GM12878 (cell line): Measurements from ENCODE around the gene RIMBP2. TPM values are rescaled to one million over a fixed set of nuclear protein-coding genes. Genes with fewer than 3 reads are reported as not detected.

Source experiments
- ATAC-seq: fragments of 200-7000 bp; cut with Tn5 transposase; 3 replicates; pipeline ENCODE4 v1.9.1; 2020; ENCODE audit warnings: mild to moderate bottlenecking, moderate library complexity
- BruUV-seq: library from RNA; stranded (reverse); fragments of 400-500 nt; replicated peaks from 2 replicates; lab custom pipeline; 2021; lab: Mats Ljungman, UMichigan
- CTCF ChIA-PET: fragments of 300-600 bp; sonication (Branson Sonifier 250); formaldehyde crosslinking; extraction: SDS; loops from one replicate; lab custom pipeline; 2021; ENCODE audit warnings: inconsistent platforms; lab: Yijun Ruan, JAX
- POLR2A ChIA-PET: fragments of 350-600 bp; formaldehyde crosslinking; extraction: SDS; loops from one replicate; lab custom pipeline; 2021; ENCODE audit warnings: inconsistent platforms; lab: Charles Lee
- RAD21 ChIA-PET: fragments of 300-600 bp; sonication (Branson Sonifier 250); formaldehyde crosslinking; loops from one replicate; lab custom pipeline; 2023; ENCODE audit warnings: antibody characterized with exemption; ENCODE audit not compliant: unreplicated experiment; lab: Charles Lee
- SMC1A ChIA-PET: fragments of 300-600 bp; sonication (Branson Sonifier 250); formaldehyde crosslinking; loops from one replicate; lab custom pipeline; 2023; ENCODE audit not compliant: unreplicated experiment, uncharacterized antibody; lab: Charles Lee
- DNase-seq: peaks from one replicate; pipeline ENCODE4 v3.0.0-alpha.2; 2011; ENCODE audit warnings: low read depth, low spot score
- FAIRE-seq: peaks from 3 replicates; lab custom pipeline; 2011; peaks lifted over from hg19 to GRCh38; lab: Jason Lieb, UNC
- H2AFZ ChIP-seq: 2 replicates; pipeline ENCODE4 v1.6.0; 2011; ENCODE audit warnings: low read depth, low read length, control low read depth; ENCODE audit not compliant: control insufficient read depth
- H3K27ac ChIP-seq: 2 replicates; pipeline ENCODE4 v1.5.1; 2011; ENCODE audit warnings: control low read depth; ENCODE audit not compliant: control insufficient read depth, insufficient read depth
- H3K27me3 ChIP-seq, 2 experiments: replicated peaks in 1 of 2; 2 replicates each; pipeline versions ENCODE4 v1.6.0 to v1.6.1; 2011; ENCODE audit warnings: low read length in 1 of 2; ENCODE audit not compliant: control insufficient read depth in 2 of 2, insufficient read depth in 2 of 2
- H3K36me3 ChIP-seq, 2 experiments: 2 replicates each; pipeline ENCODE4 v1.5.1; 2011; ENCODE audit warnings: low read length in 1 of 2; ENCODE audit not compliant: control insufficient read depth in 2 of 2, insufficient read depth in 2 of 2
- H3K4me1 ChIP-seq: 2 replicates; pipeline ENCODE4 v1.6.1; 2011; ENCODE audit warnings: mild to moderate bottlenecking, low read length, moderate library complexity, mixed read lengths; ENCODE audit not compliant: control insufficient read depth, insufficient read depth
- H3K4me2 ChIP-seq: 2 replicates; pipeline ENCODE4 v1.6.0; 2011; ENCODE audit warnings: control low read depth; ENCODE audit not compliant: control insufficient read depth, insufficient read depth
- H3K4me3 ChIP-seq: fragments of 200-600 bp; sonication (generic); 2 replicates; pipeline ENCODE4 v1.5.1; 2016
- H3K79me2 ChIP-seq: 2 replicates; pipeline ENCODE4 v1.6.0; 2011; ENCODE audit warnings: low read length; ENCODE audit not compliant: control insufficient read depth, insufficient read depth
- H3K9ac ChIP-seq: 2 replicates; pipeline ENCODE4 v1.8.0; 2011; ENCODE audit warnings: low read length, control low read depth, mixed read lengths; ENCODE audit not compliant: control insufficient read depth, insufficient read depth
- H3K9me3 ChIP-seq: replicated peaks from 3 replicates; pipeline ENCODE4 v1.5.1; 2011; ENCODE audit warnings: mild to moderate bottlenecking, low read length; ENCODE audit not compliant: control insufficient read depth, insufficient read depth
- H4K20me1 ChIP-seq: 2 replicates; pipeline ENCODE4 v1.6.0; 2011; ENCODE audit not compliant: control insufficient read depth, insufficient read depth
- BACH1 ChIP-seq: fragments of 450-650 bp; IDR thresholded peaks from 2 replicates; pipeline ENCODE4 v1.6.1; 2017; ENCODE audit warnings: mild to moderate bottlenecking, borderline replicate concordance
- HCFC1 ChIP-seq: fragments of 150-350 bp; IDR thresholded peaks from 2 replicates; pipeline ENCODE4 v1.6.1; 2014; ENCODE audit warnings: low read length
- MLLT1 ChIP-seq: fragments of 450-650 bp; IDR thresholded peaks from 2 replicates; pipeline ENCODE4 v1.6.1; 2016; ENCODE audit warnings: mild to moderate bottlenecking
- PAX5 ChIP-seq: IDR thresholded peaks from 2 replicates; pipeline ENCODE4 v1.6.1; 2011; ENCODE audit warnings: low read depth, low read length, borderline replicate concordance
- RCOR1 ChIP-seq: conservative IDR thresholded peaks from 2 replicates; pipeline ENCODE4 v1.6.1; 2012; ENCODE audit warnings: low read depth, low read length, improper control_type of control experiment
- SP1 ChIP-seq: IDR thresholded peaks from one replicate; pipeline ENCODE4 v1.6.1; 2011; ENCODE audit warnings: low read depth, low read length
- TCF3 ChIP-seq: IDR thresholded peaks from 2 replicates; pipeline ENCODE4 v1.6.1; 2012; ENCODE audit warnings: low read depth, mild to moderate bottlenecking, low read length, borderline replicate concordance; ENCODE audit not compliant: insufficient read depth
- ZNF207 ChIP-seq: fragments of 450-650 bp; IDR thresholded peaks from 2 replicates; pipeline ENCODE4 v1.6.1; 2014; ENCODE audit warnings: antibody characterized with exemption, mild to moderate bottlenecking, borderline replicate concordance
- ZNF217 ChIP-seq: fragments of 450-650 bp; IDR thresholded peaks from 2 replicates; pipeline ENCODE4 v1.6.1; 2017; ENCODE audit warnings: antibody characterized with exemption, mild to moderate bottlenecking
- ZNF622 ChIP-seq: fragments of 450-650 bp; IDR thresholded peaks from 2 replicates; pipeline ENCODE4 v1.6.1; 2017; ENCODE audit warnings: mild to moderate bottlenecking, inconsistent platforms
- WGBS: methylation state at CpG from one replicate; pipeline ENCODE4 v1.1.6; 2016; ENCODE audit warnings: low lambda C conversion rate; ENCODE audit not compliant: insufficient replicate concordance, insufficient coverage; ENCODE audit errors: missing lambda C conversion rate; 5-methylcytosine and 5-hydroxymethylcytosine counted together
- in situ Hi-C: fragments of 300-500 bp; cut with MboI; formaldehyde crosslinking; loops from 9 replicates; pipeline ENCODE4 v1.14.3; 2018; ENCODE audit warnings: mixed read lengths
- intact Hi-C: fragments of 100-400 bp; cut with micrococcal nuclease; formaldehyde crosslinking; loops from one replicate; pipeline ENCODE4 v1.14.2; 2022; ENCODE audit not compliant: unreplicated experiment
- polyA plus RNA-seq, 11 experiments: library from polyadenylated mRNA; depleted of rRNA in 4 of 11; unstranded in 6 of 11; stranded (reverse) in 5 of 11; fragments of >200 nt; fragmentation: Nextera tagmentation in 4 of 11; fragmentation: Illumina TruSeq in 1 of 11; extraction: Ambion mirVana in 4 of 11; extraction: Trizol in 1 of 11; gene quantifications; 1 replicate in 1 of 11; 2 replicates in 10 of 11; pipeline versions ENCODE4 v1.2.1 to v1.2.3, GENCODE V29; 2011 to 2016; ENCODE audit warnings: inconsistent platforms in 2 of 11, missing spikeins in 2 of 11, low read depth in 1 of 11
- total RNA-seq, 4 experiments: library from RNA; depleted of rRNA in 3 of 4; stranded (reverse); fragments of >200 nt in 3 of 4; fragmentation: Illumina TruSeq in 1 of 4; extraction: Trizol in 1 of 4; gene quantifications; 2 replicates each; pipeline versions ENCODE4 v1.2.1 to v1.2.3, GENCODE V29; 2013 to 2021
- TF ChIP-seq, protein P1 (sequence below): fragments of 150-350 bp; IDR thresholded peaks from 2 replicates; pipeline ENCODE4 v1.6.1; 2014; ENCODE audit warnings: mild to moderate bottlenecking, low read depth, low read length
- TF ChIP-seq, protein P2 (sequence below): IDR thresholded peaks from 2 replicates; pipeline ENCODE4 v1.6.1; 2012; ENCODE audit warnings: low read depth, low read length, improper control_type of control experiment
- TF ChIP-seq, protein P3 (sequence below): IDR thresholded peaks from 2 replicates; pipeline ENCODE4 v1.6.1; 2011; ENCODE audit warnings: borderline replicate concordance, low read depth, mild to moderate bottlenecking, moderate library complexity, low read length; ENCODE audit not compliant: insufficient read depth, poor library complexity, severe bottlenecking
- TF ChIP-seq, protein P4 (sequence below): IDR thresholded peaks from 2 replicates; pipeline ENCODE4 v1.6.1; 2012; ENCODE audit warnings: low read length, inconsistent platforms

RIMBP2 gene
- total and polyA plus RNA-seq, 10 of the 15 experiments (the other 5 are each of a cell fraction or from before 2014, with no cell fraction given) = 0.04 to 2.9 (median 0.07) TPM; not detected in 1

- TF ChIP-seq, protein P1, sequence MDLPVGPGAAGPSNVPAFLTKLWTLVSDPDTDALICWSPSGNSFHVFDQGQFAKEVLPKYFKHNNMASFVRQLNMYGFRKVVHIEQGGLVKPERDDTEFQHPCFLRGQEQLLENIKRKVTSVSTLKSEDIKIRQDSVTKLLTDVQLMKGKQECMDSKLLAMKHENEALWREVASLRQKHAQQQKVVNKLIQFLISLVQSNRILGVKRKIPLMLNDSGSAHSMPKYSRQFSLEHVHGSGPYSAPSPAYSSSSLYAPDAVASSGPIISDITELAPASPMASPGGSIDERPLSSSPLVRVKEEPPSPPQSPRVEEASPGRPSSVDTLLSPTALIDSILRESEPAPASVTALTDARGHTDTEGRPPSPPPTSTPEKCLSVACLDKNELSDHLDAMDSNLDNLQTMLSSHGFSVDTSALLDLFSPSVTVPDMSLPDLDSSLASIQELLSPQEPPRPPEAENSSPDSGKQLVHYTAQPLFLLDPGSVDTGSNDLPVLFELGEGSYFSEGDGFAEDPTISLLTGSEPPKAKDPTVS = no peak
- no peak for TF ChIP-seq ZNF207
- no peak for TF ChIP-seq SP1
- no peak for TF ChIP-seq TCF3
Observed at GRCh38 chr12:130647814-130648213, 68.3 kb downstream of the RIMBP2 start (continued).

DNA sequence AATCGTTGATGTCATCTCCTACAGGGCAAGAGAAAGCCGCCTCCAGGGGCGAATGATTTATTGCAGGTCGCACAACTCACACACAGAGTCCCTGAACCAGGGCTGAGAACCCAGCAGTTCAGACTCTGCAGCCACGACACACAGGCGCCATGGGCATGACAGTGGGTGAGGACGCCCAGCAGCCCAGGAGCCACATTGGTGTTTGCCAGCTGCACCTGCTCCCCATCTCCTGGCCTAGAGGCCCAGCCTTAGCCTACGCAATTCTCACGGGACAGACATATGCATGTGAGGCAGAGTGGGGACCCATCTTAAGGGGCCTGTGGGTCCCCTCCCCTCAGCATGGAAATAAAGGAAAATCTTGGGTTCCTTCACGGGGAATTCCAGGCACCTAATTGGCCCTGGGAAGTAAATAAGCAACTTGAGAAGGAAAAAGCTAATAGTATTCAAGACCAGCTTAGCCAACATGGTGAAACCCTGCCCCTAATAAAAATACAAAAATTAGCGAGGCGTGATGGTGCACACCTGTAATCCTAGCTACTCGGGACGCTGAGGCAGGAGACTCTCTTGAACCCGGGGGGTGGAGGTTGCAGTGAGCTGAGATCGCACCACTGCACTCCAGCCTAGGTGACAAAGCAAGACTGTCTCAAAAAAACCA lies 69.3 kb downstream of the RIMBP2 start:
- Histone ChIP-seq H3K9me3 (no peaks in the 10 kb centered on the region; the same call in 2 of the 3 replicates), H3K27ac (no peak overlapping the region), H4K20me1 (no peaks in the 10 kb centered on the region), H3K36me3 (no peaks in the 10 kb centered on the region), H3K27me3 (no peaks in the 10 kb centered on the region), H3K4me1 (no peaks in the 10 kb centered on the region), H2AFZ (no peak overlapping the region), H3K4me2 (no peak overlapping the region), H3K4me3 (no peak overlapping the region), H3K79me2 (no peaks in the 10 kb centered on the region), H3K9ac (no peak overlapping the region)
- ChIA-PET CTCF (interaction anchor here (1.1 kb wide), 1 partner anchor 34 kb away, joined by 3 read pairs; no protein-coding TSS in a partner anchor), SMC1A (no interaction called here), POLR2A (no interaction called here), RAD21 (interaction anchor here (0.6 to 1.0 kb wide), 2 partner anchors 12 to 709 kb away, joined by 3 read pairs; no protein-coding TSS in a partner anchor)
- BruUV-seq = no TSS peak
- intact Hi-C loops = no loop called here
- no peak for DNase-seq
- ATAC-seq = no peak
- no peak for FAIRE-seq
- in situ Hi-C loops = no loop called here
- 41% methylated on average over 16 of the region's 16 CpGs for WGBS
- TF ChIP-seq ZNF207 (no peak), MLLT1 (no peak), BACH1 (no peak), HCFC1 (no peak), ZNF622 (no peak), RCOR1 (no peak), ZNF217 (no peak), PAX5 (no peak)
- TF ChIP-seq, protein P2, sequence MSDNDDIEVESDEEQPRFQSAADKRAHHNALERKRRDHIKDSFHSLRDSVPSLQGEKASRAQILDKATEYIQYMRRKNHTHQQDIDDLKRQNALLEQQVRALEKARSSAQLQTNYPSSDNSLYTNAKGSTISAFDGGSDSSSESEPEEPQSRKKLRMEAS = no peak
- TF ChIP-seq, protein P3, sequence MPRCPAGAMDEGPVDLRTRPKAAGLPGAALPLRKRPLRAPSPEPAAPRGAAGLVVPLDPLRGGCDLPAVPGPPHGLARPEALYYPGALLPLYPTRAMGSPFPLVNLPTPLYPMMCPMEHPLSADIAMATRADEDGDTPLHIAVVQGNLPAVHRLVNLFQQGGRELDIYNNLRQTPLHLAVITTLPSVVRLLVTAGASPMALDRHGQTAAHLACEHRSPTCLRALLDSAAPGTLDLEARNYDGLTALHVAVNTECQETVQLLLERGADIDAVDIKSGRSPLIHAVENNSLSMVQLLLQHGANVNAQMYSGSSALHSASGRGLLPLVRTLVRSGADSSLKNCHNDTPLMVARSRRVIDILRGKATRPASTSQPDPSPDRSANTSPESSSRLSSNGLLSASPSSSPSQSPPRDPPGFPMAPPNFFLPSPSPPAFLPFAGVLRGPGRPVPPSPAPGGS = no peak
- TF ChIP-seq, protein P4, sequence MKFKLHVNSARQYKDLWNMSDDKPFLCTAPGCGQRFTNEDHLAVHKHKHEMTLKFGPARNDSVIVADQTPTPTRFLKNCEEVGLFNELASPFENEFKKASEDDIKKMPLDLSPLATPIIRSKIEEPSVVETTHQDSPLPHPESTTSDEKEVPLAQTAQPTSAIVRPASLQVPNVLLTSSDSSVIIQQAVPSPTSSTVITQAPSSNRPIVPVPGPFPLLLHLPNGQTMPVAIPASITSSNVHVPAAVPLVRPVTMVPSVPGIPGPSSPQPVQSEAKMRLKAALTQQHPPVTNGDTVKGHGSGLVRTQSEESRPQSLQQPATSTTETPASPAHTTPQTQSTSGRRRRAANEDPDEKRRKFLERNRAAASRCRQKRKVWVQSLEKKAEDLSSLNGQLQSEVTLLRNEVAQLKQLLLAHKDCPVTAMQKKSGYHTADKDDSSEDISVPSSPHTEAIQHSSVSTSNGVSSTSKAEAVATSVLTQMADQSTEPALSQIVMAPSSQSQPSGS = no peak
- TF ChIP-seq, all 136 proteins: peak for 0
